Glutamatergic neuron (in vitro differentiated cells): ENCODE results near the gene HP. TPM values are rescaled to one million over a fixed set of nuclear protein-coding genes. Genes with fewer than 3 reads are reported as not detected.

ENCODE experiments used
- DNase-seq: peaks from one replicate; pipeline ENCODE4 v3.0.0; 2022
- H3K27ac Mint-ChIP-seq: one replicate; pipeline ENCODE4 v1.8.0; 2020; ENCODE audit warnings: mild to moderate bottlenecking, mixed read lengths, inconsistent platforms; ENCODE audit not compliant: unreplicated experiment
- H3K27me3 Mint-ChIP-seq: one replicate; pipeline ENCODE4 v1.8.0; 2020; ENCODE audit warnings: mild to moderate bottlenecking, moderate library complexity, mixed read lengths, inconsistent platforms; ENCODE audit not compliant: unreplicated experiment
- H3K36me3 Mint-ChIP-seq: one replicate; pipeline ENCODE4 v1.8.0; 2020; ENCODE audit warnings: mild to moderate bottlenecking, mixed read lengths, inconsistent platforms; ENCODE audit not compliant: unreplicated experiment
- H3K4me1 Mint-ChIP-seq: one replicate; pipeline ENCODE4 v1.8.0; 2020; ENCODE audit warnings: mild to moderate bottlenecking, low read depth, mixed read lengths, inconsistent platforms; ENCODE audit not compliant: unreplicated experiment
- H3K4me3 Mint-ChIP-seq: one replicate; pipeline ENCODE4 v1.8.0; 2020; ENCODE audit warnings: mild to moderate bottlenecking, mixed read lengths, inconsistent platforms; ENCODE audit not compliant: unreplicated experiment
- H3K9me3 Mint-ChIP-seq: one replicate; pipeline ENCODE4 v1.8.0; 2020; ENCODE audit warnings: mild to moderate bottlenecking, moderate library complexity, mixed read lengths, inconsistent platforms; ENCODE audit not compliant: unreplicated experiment
- total RNA-seq: library from RNA; stranded (reverse); fragmentation: NEBNext Ultra II Directional; extraction: Animal tissue kit (Norgen Biotek cat#: 25700); gene quantifications from one replicate; pipeline ENCODE4 v1.2.1, GENCODE V29; 2021; ENCODE audit not compliant: unreplicated experiment
- TF ChIP-seq, protein P1 (sequence below): fragments of 200-600 bp; sonication (generic); IDR thresholded peaks from one replicate; pipeline ENCODE4 v1.5.0; 2021; ENCODE audit not compliant: partially characterized antibody, unreplicated experiment

The HP gene
- total RNA-seq, 1 donor from 2014 or later = not detected

- Mint-ChIP-seq H3K27ac (peak within 1 kb of the TSS; percentile 94), H3K4me1 (peaks cover 11% of the 10 kb centered on the region), H3K4me3 (peak within 1 kb of the TSS; percentile 98), H3K9me3 (no peaks in the 10 kb centered on the region), H3K36me3 (peaks cover 6% of the 10 kb centered on the region), H3K27me3 (peaks cover 2% of the 10 kb centered on the region)
- TF ChIP-seq, protein P1, sequence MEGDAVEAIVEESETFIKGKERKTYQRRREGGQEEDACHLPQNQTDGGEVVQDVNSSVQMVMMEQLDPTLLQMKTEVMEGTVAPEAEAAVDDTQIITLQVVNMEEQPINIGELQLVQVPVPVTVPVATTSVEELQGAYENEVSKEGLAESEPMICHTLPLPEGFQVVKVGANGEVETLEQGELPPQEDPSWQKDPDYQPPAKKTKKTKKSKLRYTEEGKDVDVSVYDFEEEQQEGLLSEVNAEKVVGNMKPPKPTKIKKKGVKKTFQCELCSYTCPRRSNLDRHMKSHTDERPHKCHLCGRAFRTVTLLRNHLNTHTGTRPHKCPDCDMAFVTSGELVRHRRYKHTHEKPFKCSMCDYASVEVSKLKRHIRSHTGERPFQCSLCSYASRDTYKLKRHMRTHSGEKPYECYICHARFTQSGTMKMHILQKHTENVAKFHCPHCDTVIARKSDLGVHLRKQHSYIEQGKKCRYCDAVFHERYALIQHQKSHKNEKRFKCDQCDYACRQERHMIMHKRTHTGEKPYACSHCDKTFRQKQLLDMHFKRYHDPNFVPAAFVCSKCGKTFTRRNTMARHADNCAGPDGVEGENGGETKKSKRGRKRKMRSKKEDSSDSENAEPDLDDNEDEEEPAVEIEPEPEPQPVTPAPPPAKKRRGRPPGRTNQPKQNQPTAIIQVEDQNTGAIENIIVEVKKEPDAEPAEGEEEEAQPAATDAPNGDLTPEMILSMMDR = no peak
- DNase-seq = peak; percentile 89
Observed at GRCh38 chr16:72093448-72094265, 39.4 kb downstream of the HP start, which contains the start of the genes DHX38 and TXNL4B. TSS of gene DHX38 (plus strand) at chr16:72093847. CDS start at chr16:72096158, 2,311 bp downstream. TSS of gene TXNL4B (minus strand) at chr16:72093620. CDS start at chr16:72090749, 2,871 bp downstream.

DNA sequence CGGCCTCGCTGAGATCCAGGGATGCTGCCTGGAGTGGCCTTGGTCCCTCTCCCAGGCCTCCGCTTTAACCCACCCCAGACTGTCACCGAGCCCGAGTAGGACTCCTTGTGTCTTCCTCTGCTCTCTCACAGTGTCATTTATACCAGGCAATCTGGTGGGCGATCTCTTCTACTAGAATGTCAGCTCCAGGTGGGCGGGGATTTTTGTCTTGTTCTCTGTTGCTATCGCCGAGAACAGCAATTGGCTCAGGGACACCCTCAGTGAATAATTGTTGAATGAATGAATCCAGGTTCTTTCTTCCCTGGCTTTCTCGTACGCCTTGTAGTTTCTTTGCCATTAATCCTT, 39.9 kb downstream of the HP start:
- no peak for DNase-seq
- H3K4me1 Mint-ChIP-seq = peaks cover 11% of the 10 kb centered on the region
- TF ChIP-seq, protein P1 = no peak
- H3K27me3 Mint-ChIP-seq = peaks cover 2% of the 10 kb centered on the region
- H3K36me3 Mint-ChIP-seq = peaks cover 6% of the 10 kb centered on the region
- no peaks in the 10 kb centered on the region for H3K9me3 Mint-ChIP-seq
- H3K4me3 Mint-ChIP-seq = peak overlapping the region; percentile 98
- peak overlapping the region; percentile 94 for H3K27ac Mint-ChIP-seq

DNA sequence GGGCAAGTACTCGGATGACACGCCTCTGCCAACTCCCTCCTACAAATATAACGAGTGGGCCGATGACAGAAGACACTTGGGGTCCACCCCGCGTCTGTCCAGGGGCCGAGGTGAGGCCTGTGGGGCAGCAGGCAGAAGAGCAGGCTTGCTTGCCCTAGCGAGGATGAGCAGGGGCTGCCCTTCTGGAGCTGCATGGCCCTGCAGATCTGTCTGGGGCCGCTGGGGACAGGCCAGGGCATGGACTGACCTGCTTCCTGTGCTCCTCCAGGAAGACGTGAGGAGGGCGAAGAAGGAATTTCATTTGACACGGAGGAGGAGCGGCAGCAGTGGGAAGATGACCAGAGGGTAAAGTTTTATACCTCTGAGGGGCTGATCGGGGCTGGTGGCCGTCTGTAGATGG, 44.6 kb downstream of the HP start:
- DNase-seq = no peak
- peaks cover 6% of the 10 kb centered on the region for H3K36me3 Mint-ChIP-seq
- TF ChIP-seq, protein P1 = no peak
- H3K4me3 Mint-ChIP-seq = no peak overlapping the region
- no peaks in the 10 kb centered on the region for H3K27me3 Mint-ChIP-seq
- H3K27ac Mint-ChIP-seq = peak overlapping the region; percentile 53
- peaks cover 7% of the 10 kb centered on the region for H3K4me1 Mint-ChIP-seq
- no peaks in the 10 kb centered on the region for H3K9me3 Mint-ChIP-seq

GRCh38 chr16:72099377-72099818, 45.1 kb downstream of the HP start:
- peak; percentile 62 for DNase-seq
- H3K4me3 Mint-ChIP-seq = no peak overlapping the region
- H3K9me3 Mint-ChIP-seq = no peaks in the 10 kb centered on the region
- H3K36me3 Mint-ChIP-seq = peaks cover 6% of the 10 kb centered on the region
- no peaks in the 10 kb centered on the region for H3K27me3 Mint-ChIP-seq
- peaks cover 7% of the 10 kb centered on the region for H3K4me1 Mint-ChIP-seq
- TF ChIP-seq, protein P1 = peak; percentile 58
- no peak overlapping the region for H3K27ac Mint-ChIP-seq

DNA sequence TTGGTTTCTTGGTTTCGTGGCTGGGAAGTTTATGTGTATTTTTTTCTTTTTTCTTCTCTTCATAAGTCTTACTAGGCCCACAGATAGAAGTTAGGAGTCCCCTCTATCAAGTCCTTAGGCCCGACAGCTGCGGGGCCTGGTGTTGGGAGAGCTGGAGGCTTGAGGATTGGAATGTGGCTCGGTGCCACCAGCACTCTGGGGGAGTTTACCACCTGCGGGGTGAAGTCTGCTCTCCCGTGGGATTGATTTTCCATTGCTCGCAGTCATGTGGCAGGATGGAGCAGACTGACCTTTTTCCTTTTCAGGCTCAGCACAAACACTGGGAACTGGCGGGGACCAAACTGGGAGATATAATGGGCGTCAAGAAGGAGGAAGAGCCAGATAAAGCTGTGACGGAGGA, 46.9 kb downstream of the HP start:
- H3K27me3 Mint-ChIP-seq = no peaks in the 10 kb centered on the region
- no peak overlapping the region for H3K27ac Mint-ChIP-seq
- no peak overlapping the region for H3K4me3 Mint-ChIP-seq
- H3K4me1 Mint-ChIP-seq = no peaks in the 10 kb centered on the region
- H3K36me3 Mint-ChIP-seq = peaks cover 13% of the 10 kb centered on the region
- H3K9me3 Mint-ChIP-seq = peaks cover 3% of the 10 kb centered on the region
- TF ChIP-seq, protein P1 = no peak
- no peak for DNase-seq
